NK-92 (cell line): ENCODE data around the gene UBE3C.
"Not testable (repeated sequence)": the region's sequence is repeated elsewhere in the genome, so short reads cannot be mapped to it uniquely, and the experiment has no call there.

Experiments
- DNase-seq: peaks from one replicate; lab custom pipeline; 2025; ENCODE audit not compliant: unreplicated experiment; lab: John Stamatoyannopoulos, UW

The UBE3C gene

DNA sequence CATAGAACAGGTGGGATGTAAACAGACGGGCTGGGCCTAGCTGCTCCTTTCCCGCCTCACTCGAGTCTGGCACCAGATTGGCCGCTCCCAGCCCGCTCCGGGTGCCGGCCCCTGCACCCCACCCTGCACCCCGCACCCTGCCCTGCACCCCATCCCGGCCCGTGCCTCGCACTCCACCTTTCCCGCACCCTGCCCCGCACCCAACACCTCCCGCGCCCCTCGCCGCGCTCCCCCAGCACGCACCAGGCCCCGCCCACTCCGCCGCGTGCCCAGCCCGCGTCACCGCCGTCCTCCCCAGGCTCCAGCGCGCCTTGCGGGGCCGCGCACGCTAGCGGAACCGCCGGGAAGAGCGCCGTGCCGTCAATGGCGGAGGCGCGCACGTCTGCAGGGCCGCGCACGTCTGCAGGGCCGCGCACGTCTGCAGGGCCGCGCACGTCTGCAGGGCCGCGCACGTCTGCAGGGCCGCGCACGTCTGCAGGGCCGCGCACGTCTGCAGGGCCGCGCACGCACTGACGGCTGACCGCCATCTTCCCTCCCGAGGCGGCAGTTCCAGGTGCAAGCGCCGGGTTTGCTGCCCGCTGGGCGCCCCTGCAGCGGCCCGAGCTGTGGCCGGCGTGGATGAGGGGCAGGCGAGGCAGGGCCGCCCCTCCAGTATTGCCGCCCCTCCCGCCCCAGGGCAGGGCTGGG lies at the start of gene UBE3C:
TSS of gene UBE3C (plus strand) at position 503 of the 687 bp plus-strand sequence. CDS start 347 bp downstream, outside the sequence.
- DNase-seq, result peak; percentile 40

GRCh38 chr7:157089100-157089610 lies 49.6 kb upstream of the UBE3C start:
- no peak for DNase-seq

GRCh38 chr7:157090485-157091165 lies 48.1 kb upstream of the UBE3C start:
- no peak for DNase-seq

DNA sequence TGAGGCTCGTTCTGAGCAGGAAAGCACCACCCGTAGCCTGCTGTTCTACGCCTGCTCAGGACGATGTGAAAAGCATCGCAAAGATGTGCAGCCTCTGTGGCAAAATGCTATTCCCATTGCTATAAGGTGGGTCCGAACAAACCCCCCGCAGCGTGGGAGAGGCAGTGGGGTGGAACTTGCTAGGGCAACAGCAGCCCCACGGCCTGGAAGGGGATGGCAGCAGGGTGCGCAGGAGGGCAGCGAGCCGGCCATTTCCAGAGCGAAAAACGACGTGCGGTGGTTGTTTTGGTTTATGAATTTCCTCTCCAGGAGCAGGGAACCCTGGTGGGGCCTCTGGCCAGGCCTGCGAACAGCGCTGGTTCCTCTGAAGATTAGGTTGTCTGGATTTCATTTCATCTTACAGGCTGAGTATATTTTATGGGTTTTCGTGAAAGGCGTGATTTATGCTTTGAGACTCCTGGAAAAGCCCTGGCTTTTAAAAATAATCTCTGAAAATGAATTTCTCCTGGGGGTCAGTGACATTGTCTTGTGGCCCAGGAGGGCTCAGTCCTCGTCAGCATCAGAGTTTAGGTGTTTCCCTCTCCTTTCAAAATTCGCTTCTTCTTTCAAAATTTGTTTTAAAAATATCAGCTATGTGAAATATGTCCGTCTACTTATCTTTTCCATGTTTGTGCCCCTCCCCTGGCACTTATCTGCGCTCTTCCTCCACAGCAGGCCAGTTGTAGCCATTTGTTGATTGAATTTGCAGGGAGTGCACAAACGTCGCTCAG lies 42.3 kb upstream of the UBE3C start:
- no peak for DNase-seq

DNA sequence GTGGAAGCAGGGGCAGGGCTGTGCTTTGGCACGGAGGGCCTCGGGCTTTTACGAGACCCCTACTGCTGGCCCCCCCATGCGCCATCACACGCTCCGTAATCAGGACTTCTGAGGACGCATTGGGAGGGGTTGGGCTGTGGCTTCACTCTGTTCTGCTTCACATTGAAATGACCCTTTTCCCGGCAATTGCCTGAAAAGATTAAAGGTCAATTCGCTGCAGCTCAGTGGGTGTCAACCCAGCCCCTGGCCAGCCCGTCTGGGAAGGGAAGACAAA lies 41.7 kb upstream of the UBE3C start:
- DNase-seq, result no peak

GRCh38 chr7:157097569-157097968 lies 41.2 kb upstream of the UBE3C start:
- no peak for DNase-seq

DNA sequence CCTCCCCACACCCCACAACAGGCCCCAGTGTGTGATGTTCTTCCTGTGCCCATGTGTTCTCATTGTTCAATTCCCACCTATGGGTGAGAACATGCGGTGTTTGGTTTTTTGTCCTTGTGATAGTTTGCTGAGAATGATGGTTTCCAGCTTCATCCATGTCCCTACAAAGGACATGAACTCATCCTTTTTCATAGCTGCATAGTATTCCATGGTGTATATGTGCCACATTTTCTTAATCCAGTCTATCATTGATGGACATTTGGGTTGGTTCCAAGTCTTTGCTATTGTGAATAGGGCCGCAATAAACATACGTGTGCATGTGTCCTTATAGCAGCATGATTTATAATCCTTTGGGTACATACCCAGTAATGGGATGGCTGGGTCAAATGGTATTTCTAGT lies 38.7 kb upstream of the UBE3C start:
- DNase-seq, result not testable (repeated sequence)

GRCh38 chr7:157103641-157104040 lies 35.1 kb upstream of the UBE3C start:
- DNase-seq, result not testable (repeated sequence)

- no peak for DNase-seq
Observed at GRCh38 chr7:157111311-157111710, 27.4 kb upstream of the UBE3C start.

GRCh38 chr7:157112706-157113105 lies 26.0 kb upstream of the UBE3C start:
- no peak for DNase-seq

DNA sequence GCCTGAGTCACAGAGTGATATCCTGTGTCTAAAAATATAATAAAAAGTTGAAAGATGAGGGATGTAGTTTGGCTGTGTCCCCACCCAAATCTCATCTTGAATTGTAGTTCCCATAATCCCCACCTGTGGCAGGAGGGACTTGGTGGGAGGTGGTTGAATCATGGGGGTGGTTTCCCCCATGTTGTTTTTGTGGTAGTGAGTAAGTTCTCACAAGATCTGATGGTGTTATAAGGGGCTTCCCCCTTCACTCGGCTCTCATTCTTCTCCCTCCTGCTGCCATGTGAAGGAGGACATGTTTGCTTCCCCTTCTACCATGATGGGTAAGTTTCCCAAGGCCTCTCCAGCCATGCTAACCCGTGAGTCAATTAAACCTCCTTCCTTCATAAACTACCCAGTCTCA lies 25.1 kb upstream of the UBE3C start:
- DNase-seq, result no peak

DNA sequence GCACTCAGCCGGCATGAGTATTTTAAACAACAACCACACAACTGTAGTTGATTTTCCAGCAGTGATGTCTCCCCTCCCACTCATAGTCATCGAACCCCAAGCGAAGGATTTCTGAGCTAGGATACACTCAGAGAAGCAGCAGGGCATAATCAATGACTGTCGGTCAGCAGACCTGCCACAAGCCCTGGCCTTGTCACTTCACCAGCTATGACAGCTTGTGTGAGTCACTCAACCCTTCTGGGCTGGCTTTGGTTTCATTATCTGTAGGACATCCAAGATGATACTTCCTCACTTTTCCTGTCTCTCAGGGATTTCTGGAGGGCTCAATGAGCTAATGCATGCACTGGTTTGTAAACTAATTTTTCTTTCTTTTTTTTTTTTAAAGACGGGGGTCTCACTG lies 22.0 kb upstream of the UBE3C start:
- no peak for DNase-seq

GRCh38 chr7:157117796-157118195 lies 20.9 kb upstream of the UBE3C start:
- no peak for DNase-seq

- no peak for DNase-seq
Observed at GRCh38 chr7:157120181-157120580, 18.5 kb upstream of the UBE3C start.

DNA sequence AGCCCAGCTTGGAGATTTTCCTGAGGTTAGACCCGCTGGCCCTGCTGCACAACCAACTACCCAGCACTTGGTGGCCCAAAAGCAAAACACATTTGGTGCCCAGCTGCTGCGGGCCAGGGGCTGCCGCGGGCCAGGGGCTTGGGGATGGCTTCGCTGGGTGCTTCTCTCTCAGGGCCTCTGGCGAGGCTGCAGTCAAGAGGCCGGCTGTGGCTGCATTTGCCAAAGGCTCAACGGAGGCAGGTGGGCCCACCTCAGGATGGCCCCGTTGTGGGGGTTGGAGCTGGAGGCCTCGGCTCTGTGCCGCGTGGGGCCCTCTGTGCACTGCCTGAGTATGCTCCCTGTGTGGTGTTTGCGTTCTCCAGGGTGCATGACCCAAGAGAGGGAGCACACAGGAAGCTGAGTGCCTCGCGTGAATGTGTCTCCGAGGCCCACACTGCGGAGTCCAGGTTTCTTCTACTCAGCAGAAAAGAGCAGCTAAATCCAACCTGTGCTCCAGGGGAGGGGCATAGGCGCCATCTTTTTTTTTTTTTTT lies 17.5 kb upstream of the UBE3C start:
- DNase-seq, result no peak

DNA sequence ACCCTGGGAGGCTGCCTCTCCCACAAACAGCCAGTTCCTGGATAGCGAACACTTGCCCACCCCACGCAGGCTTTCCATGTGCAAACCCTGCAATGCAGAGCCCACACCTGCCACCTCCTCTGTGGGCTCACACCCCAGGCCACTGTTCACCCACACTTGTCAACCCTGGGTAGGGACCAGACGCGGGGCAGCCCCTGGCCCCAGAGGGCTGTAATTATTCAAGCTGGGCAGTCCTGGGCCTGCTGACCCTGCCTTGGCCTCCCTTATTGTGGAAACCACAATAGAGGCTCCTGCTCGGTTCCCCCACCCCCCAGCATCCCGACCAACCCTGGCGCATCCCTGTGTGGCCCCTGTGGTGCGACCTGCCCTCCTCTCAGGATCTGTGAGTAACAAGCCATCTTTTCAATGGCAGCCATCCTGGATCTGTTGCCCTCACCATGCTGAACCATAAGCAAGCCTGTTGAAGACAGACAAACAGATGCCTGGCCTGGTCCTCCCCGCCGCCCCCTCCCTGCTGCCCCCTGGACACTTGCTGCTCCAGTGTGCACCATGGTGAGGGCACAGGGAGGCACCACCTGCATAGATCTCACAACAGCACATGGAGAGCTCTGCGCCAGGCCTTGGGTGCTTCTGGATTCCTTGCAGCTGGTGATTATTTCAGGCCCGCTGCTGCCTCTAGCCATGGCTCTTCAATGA lies 15.8 kb upstream of the UBE3C start:
- no peak for DNase-seq

- no peak for DNase-seq
Observed at GRCh38 chr7:157124690-157125089, 14.0 kb upstream of the UBE3C start.

GRCh38 chr7:157125376-157126223 lies 13.1 kb upstream of the UBE3C start:
- no peak for DNase-seq

DNA sequence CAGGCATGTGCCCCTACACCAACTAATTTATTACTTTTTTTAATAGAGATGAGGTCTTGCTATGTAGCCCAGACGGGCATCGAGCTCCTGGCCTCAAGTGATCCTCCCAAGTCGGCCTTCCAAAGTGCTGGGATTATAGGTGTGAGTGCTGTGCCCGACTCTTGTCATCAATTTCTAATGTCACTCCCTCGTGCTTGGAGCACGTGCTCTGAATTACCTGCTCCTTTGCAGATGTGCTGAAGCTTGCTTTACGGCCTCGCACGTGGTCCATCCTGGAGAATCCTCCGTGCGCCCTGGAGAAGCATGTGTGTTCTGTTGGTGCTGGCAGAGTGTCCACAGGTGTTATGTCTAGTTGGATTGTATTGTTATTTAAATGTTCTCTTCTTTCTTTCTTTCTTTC lies 11.8 kb upstream of the UBE3C start:
- no peak for DNase-seq

DNA sequence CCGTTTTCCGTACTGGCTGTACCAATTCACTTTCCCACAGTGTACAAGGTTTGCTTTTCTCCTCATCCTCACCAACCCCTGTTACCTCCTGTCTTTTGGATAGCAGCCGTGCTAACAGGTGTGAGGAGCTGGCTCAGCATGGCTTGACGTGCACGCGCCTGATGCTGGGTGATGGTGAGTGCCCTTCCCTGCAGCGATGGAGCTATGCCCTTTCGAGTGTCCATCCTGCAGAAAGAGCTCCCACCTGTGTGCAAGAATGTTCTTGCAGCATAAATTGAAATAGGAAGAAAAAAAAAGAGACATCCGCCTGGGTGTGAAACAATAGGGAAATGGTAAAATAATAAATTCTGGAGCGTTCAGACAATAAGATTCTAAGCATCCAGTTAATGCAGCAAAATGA lies 9.5 kb upstream of the UBE3C start:
- no peak for DNase-seq
